ENCODE data around the gene DSTN. TPM values are rescaled to one million over a fixed set of nuclear protein-coding genes. Genes with fewer than 3 reads are reported as not detected.

The DSTN gene
- total RNA-seq, 2 donors from 2014 or later, result 26.6 to 63.4 TPM

- peak overlapping the region in 1 of 2 donors; percentile 23 for H3K27ac Mint-ChIP-seq
- no peaks in the 10 kb centered on the region for H3K9me3 Mint-ChIP-seq
- H3K36me3 Mint-ChIP-seq, result no peaks in the 10 kb centered on the region
- ATAC-seq (no peak), DNase-seq (ENCODE audit: low spot score in 2 of 2) (no peak)
Observed at GRCh38 chr20:17645010-17645409, 75.1 kb downstream of the DSTN start.

- ATAC-seq (no peak), DNase-seq (ENCODE audit: low spot score in 2 of 2) (no peak)
- no peaks in the 10 kb centered on the region for H3K9me3 Mint-ChIP-seq
- no peak overlapping the region for H3K27ac Mint-ChIP-seq
- no peaks in the 10 kb centered on the region for H3K36me3 Mint-ChIP-seq
Observed at GRCh38 chr20:17645546-17646208, 75.8 kb downstream of the DSTN start.

GRCh38 chr20:17646209-17646960, 76.5 kb downstream of the DSTN start:
- no peak for DNase-seq (ENCODE audit: low spot score in 2 of 2)
- no peaks in the 10 kb centered on the region for H3K36me3 Mint-ChIP-seq
- H3K27ac Mint-ChIP-seq, result peak overlapping the region in 1 of 2 donors; percentile 50
- no peak for ATAC-seq
- H3K9me3 Mint-ChIP-seq, result no peaks in the 10 kb centered on the region

GRCh38 chr20:17646961-17647301, 77.1 kb downstream of the DSTN start:
- Mint-ChIP-seq H3K36me3 (no peaks in the 10 kb centered on the region), H3K9me3 (no peaks in the 10 kb centered on the region), H3K27ac (peak overlapping the region in 1 of 2 donors; percentile 25)
- no peak for DNase-seq (ENCODE audit: low spot score in 2 of 2)
- no peak for ATAC-seq

GRCh38 chr20:17647391-17648314, 77.8 kb downstream of the DSTN start:
- peak in 1 of 2 donors; percentile 10 for ATAC-seq
- H3K9me3 Mint-ChIP-seq, result no peaks in the 10 kb centered on the region

GRCh38 chr20:17648315-17648646, 78.4 kb downstream of the DSTN start:
- ATAC-seq (no peak), DNase-seq (ENCODE audit: low spot score in 2 of 2) (no peak)
- no peaks in the 10 kb centered on the region for H3K9me3 Mint-ChIP-seq
- H3K27ac Mint-ChIP-seq, result no peak overlapping the region
- H3K36me3 Mint-ChIP-seq, result no peaks in the 10 kb centered on the region

More at GRCh38 chr20:17647391-17648314, 77.8 kb downstream of the DSTN start:
- Mint-ChIP-seq H3K27ac (no peak overlapping the region), H3K36me3 (no peaks in the 10 kb centered on the region)
- no peak for DNase-seq (ENCODE audit: low spot score in 2 of 2)

- ATAC-seq, result peak in 1 of 2 donors; percentile 71
- Mint-ChIP-seq H3K36me3 (no peaks in the 10 kb centered on the region), H3K27ac (no peak overlapping the region), H3K9me3 (no peaks in the 10 kb centered on the region)
- DNase-seq (ENCODE audit: low spot score in 2 of 2), result peak in 1 of 2 donors; percentile 27
Observed at GRCh38 chr20:17648791-17649730, 79.2 kb downstream of the DSTN start.

- ATAC-seq (no peak), DNase-seq (ENCODE audit: low spot score in 2 of 2) (no peak)
- no peaks in the 10 kb centered on the region for H3K9me3 Mint-ChIP-seq
- H3K27ac Mint-ChIP-seq, result no peak overlapping the region
- H3K36me3 Mint-ChIP-seq, result no peaks in the 10 kb centered on the region
Observed at GRCh38 chr20:17650301-17651128, 80.6 kb downstream of the DSTN start.

GRCh38 chr20:17651129-17651759, 81.4 kb downstream of the DSTN start:
- Mint-ChIP-seq H3K36me3 (no peaks in the 10 kb centered on the region), H3K9me3 (no peaks in the 10 kb centered on the region), H3K27ac (no peak overlapping the region)
- ATAC-seq, result no peak
- no peak for DNase-seq (ENCODE audit: low spot score in 2 of 2)

GRCh38 chr20:17651760-17652388, 82.0 kb downstream of the DSTN start:
- no peak overlapping the region for H3K27ac Mint-ChIP-seq
- DNase-seq (ENCODE audit: low spot score in 2 of 2), result no peak
- ATAC-seq, result peak in 1 of 2 donors; percentile 22
- H3K9me3 Mint-ChIP-seq, result no peaks in the 10 kb centered on the region
- no peaks in the 10 kb centered on the region for H3K36me3 Mint-ChIP-seq

- H3K36me3 Mint-ChIP-seq, result peaks cover 0 to under 1% of the 10 kb centered on the region in 2 donors
- no peaks in the 10 kb centered on the region for H3K9me3 Mint-ChIP-seq
- ATAC-seq (no peak), DNase-seq (ENCODE audit: low spot score in 2 of 2) (no peak)
- H3K27ac Mint-ChIP-seq, result no peak overlapping the region
Observed at GRCh38 chr20:17652411-17652810, 82.5 kb downstream of the DSTN start.

- DNase-seq (ENCODE audit: low spot score in 2 of 2), result no peak
- no peak overlapping the region for H3K27ac Mint-ChIP-seq
- ATAC-seq, result no peak
- H3K36me3 Mint-ChIP-seq, result peaks cover 0 to 17% of the 10 kb centered on the region in 2 donors
- peaks cover 0 to 7% of the 10 kb centered on the region in 2 donors for H3K9me3 Mint-ChIP-seq
Observed at GRCh38 chr20:17653835-17654648, 84.2 kb downstream of the DSTN start.

- H3K27ac Mint-ChIP-seq, result no peak overlapping the region
- peaks cover 0 to 8% of the 10 kb centered on the region in 2 donors for H3K9me3 Mint-ChIP-seq
- peaks cover 0 to 21% of the 10 kb centered on the region in 2 donors for H3K36me3 Mint-ChIP-seq
- DNase-seq (ENCODE audit: low spot score in 2 of 2) (no peak), ATAC-seq (no peak)
Observed at GRCh38 chr20:17654649-17655285, 84.9 kb downstream of the DSTN start.
